Osteoblast (primary cell): ENCODE measurements around the gene TTC7B. TPM values are rescaled to one million over a fixed set of nuclear protein-coding genes. Genes with fewer than 3 reads are reported as not detected.

Experiments
- DNase-seq: peaks from one replicate; pipeline ENCODE4 v3.0.0; 2011; ENCODE audit warnings: low spot score, mixed read lengths; ENCODE audit not compliant: insufficient read length; ENCODE audit errors: missing footprints
- H2AFZ ChIP-seq: 2 replicates; pipeline ENCODE4 v1.6.0; 2011; ENCODE audit warnings: mild to moderate bottlenecking, low read length
- H3K27ac ChIP-seq: 2 replicates; pipeline ENCODE4 v1.5.1; 2011; ENCODE audit warnings: mild to moderate bottlenecking, low read depth, low read length, moderate library complexity
- H3K27me3 ChIP-seq: 2 replicates; pipeline ENCODE4 v1.6.0; 2012; ENCODE audit warnings: mild to moderate bottlenecking, control low read depth, inconsistent platforms, low read length, moderate library complexity; ENCODE audit not compliant: insufficient read depth
- H3K36me3 ChIP-seq: 2 replicates; pipeline ENCODE4 v1.5.1; 2011; ENCODE audit warnings: mild to moderate bottlenecking, low read length, control low read depth, moderate library complexity; ENCODE audit not compliant: insufficient read depth
- H3K4me1 ChIP-seq: 2 replicates; pipeline ENCODE4 v1.5.1; 2011; ENCODE audit warnings: mild to moderate bottlenecking, low read length, control low read depth, moderate library complexity; ENCODE audit not compliant: insufficient read depth
- H3K4me2 ChIP-seq: 2 replicates; pipeline ENCODE4 v1.6.0; 2011; ENCODE audit warnings: mild to moderate bottlenecking, low read length; ENCODE audit not compliant: insufficient read depth
- H3K4me3 ChIP-seq: fragments of 200-600 bp; sonication (generic); 3 replicates; pipeline ENCODE4 v1.5.1; 2012; ENCODE audit warnings: mild to moderate bottlenecking, low read length, inconsistent platforms; ENCODE audit not compliant: insufficient read depth
- H3K79me2 ChIP-seq: 2 replicates; pipeline ENCODE4 v1.6.0; 2012; ENCODE audit warnings: mild to moderate bottlenecking, low read length, control low read depth, inconsistent platforms; ENCODE audit not compliant: insufficient read depth
- H3K9me3 ChIP-seq: 2 replicates; pipeline ENCODE4 v1.5.1; 2011; ENCODE audit warnings: low read depth, low read length, control low read depth
- H4K20me1 ChIP-seq: 2 replicates; pipeline ENCODE4 v1.6.0; 2012; ENCODE audit warnings: mild to moderate bottlenecking, low read length, control low read depth; ENCODE audit not compliant: insufficient read depth
- CTCF ChIP-seq: IDR thresholded peaks from 2 replicates; pipeline ENCODE4 v1.5.1; 2011; ENCODE audit warnings: mild to moderate bottlenecking, low read depth, low read length, moderate library complexity; ENCODE audit errors: extremely low read depth
- total RNA-seq: library from RNA; depleted of rRNA; stranded (reverse); fragments of >200 nt; gene quantifications from 2 replicates; pipeline ENCODE4 v1.2.3, GENCODE V29; 2012

The TTC7B gene
- total RNA-seq, 1 donor: 14.5 TPM

GRCh38 chr14:90556666-90557450 lies 259.4 kb downstream of the TTC7B start:
- no peak overlapping the region for H3K27ac ChIP-seq
- no peak overlapping the region for H2AFZ ChIP-seq
- TF ChIP-seq CTCF: no peak
- no peak overlapping the region for H3K4me2 ChIP-seq
- no peaks in the 10 kb centered on the region for H4K20me1 ChIP-seq
- no peak for DNase-seq
- no peaks in the 10 kb centered on the region for H3K36me3 ChIP-seq
- H3K4me3 ChIP-seq: no peak overlapping the region
- no peaks in the 10 kb centered on the region for H3K79me2 ChIP-seq
- H3K4me1 ChIP-seq: no peaks in the 10 kb centered on the region
- H3K27me3 ChIP-seq: no peaks in the 10 kb centered on the region
- no peaks in the 10 kb centered on the region for H3K9me3 ChIP-seq

- TF ChIP-seq CTCF: no peak
- Histone ChIP-seq H3K36me3 (no peaks in the 10 kb centered on the region), H3K4me3 (no peak overlapping the region), H3K27me3 (no peaks in the 10 kb centered on the region), H3K9me3 (no peaks in the 10 kb centered on the region), H3K79me2 (no peaks in the 10 kb centered on the region), H3K4me1 (no peaks in the 10 kb centered on the region), H3K4me2 (no peak overlapping the region), H3K27ac (no peak overlapping the region), H4K20me1 (no peaks in the 10 kb centered on the region), H2AFZ (no peak overlapping the region)
- DNase-seq: no peak
Observed at GRCh38 chr14:90556012-90556477, 260.2 kb downstream of the TTC7B start.

GRCh38 chr14:90555126-90556011 lies 260.9 kb downstream of the TTC7B start:
- Histone ChIP-seq H3K4me2 (no peak overlapping the region), H4K20me1 (no peaks in the 10 kb centered on the region), H3K4me3 (no peak overlapping the region), H3K4me1 (no peaks in the 10 kb centered on the region), H3K79me2 (no peaks in the 10 kb centered on the region), H3K27ac (no peak overlapping the region), H2AFZ (no peak overlapping the region), H3K36me3 (no peaks in the 10 kb centered on the region), H3K9me3 (no peaks in the 10 kb centered on the region), H3K27me3 (no peaks in the 10 kb centered on the region)
- TF ChIP-seq CTCF: no peak
- peak; percentile 70 for DNase-seq

GRCh38 chr14:90554341-90554740 lies 261.9 kb downstream of the TTC7B start:
- H3K79me2 ChIP-seq: no peaks in the 10 kb centered on the region
- H2AFZ ChIP-seq: no peak overlapping the region
- no peak overlapping the region for H3K4me3 ChIP-seq
- no peaks in the 10 kb centered on the region for H3K27me3 ChIP-seq
- H3K9me3 ChIP-seq: no peaks in the 10 kb centered on the region
- no peaks in the 10 kb centered on the region for H3K36me3 ChIP-seq
- no peaks in the 10 kb centered on the region for H4K20me1 ChIP-seq
- no peaks in the 10 kb centered on the region for H3K4me1 ChIP-seq
- TF ChIP-seq CTCF: no peak
- no peak overlapping the region for H3K4me2 ChIP-seq
- DNase-seq: no peak
- H3K27ac ChIP-seq: no peak overlapping the region
